NCI-H345 treated with DMSO at 0.1 percent for 48 hours (cell line): ENCODE measurements around the gene ACER1.
"Not testable (repeated sequence)": the region's sequence is repeated elsewhere in the genome, so short reads cannot be mapped to it uniquely, and the experiment has no call there.

Experiments
- DNase-seq: peaks from one replicate; lab custom pipeline; 2025; ENCODE audit not compliant: unreplicated experiment; lab: John Stamatoyannopoulos, UW

ACER1 gene

GRCh38 chr19:6357174-6357573 lies 23.8 kb upstream of the ACER1 start:
- DNase-seq, result no peak

- DNase-seq, result not testable (repeated sequence)
These were observed 22.1 kb upstream of the ACER1 start for GRCh38 chr19:6355321-6356040.

DNA sequence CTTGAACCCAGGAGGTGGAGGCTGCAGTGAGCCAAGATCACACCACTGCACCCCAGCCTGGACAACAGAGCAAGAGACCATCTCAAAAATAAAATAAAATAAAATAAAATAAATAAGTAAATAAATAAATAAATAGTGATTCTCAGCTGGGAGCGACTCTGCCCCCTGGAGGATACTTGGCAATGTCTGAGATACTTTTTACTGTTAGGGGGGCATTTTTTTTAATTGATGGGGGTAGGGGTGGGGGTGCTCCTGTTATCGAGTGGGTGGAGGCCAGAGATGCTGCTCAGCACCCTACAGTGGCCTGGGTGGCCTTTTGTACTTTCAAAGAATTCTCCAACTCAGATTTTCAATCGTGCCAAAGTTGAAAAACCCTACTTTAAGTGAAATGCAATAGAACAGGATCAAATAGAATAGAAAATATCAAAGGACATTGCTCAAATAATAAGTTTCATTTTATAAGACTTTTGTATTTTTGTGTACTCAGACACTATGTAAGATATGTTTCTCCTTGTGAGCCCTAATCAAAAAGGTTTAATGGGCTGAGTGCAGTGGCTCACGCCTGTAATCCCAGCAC lies 20.8 kb upstream of the ACER1 start:
- no peak for DNase-seq

DNA sequence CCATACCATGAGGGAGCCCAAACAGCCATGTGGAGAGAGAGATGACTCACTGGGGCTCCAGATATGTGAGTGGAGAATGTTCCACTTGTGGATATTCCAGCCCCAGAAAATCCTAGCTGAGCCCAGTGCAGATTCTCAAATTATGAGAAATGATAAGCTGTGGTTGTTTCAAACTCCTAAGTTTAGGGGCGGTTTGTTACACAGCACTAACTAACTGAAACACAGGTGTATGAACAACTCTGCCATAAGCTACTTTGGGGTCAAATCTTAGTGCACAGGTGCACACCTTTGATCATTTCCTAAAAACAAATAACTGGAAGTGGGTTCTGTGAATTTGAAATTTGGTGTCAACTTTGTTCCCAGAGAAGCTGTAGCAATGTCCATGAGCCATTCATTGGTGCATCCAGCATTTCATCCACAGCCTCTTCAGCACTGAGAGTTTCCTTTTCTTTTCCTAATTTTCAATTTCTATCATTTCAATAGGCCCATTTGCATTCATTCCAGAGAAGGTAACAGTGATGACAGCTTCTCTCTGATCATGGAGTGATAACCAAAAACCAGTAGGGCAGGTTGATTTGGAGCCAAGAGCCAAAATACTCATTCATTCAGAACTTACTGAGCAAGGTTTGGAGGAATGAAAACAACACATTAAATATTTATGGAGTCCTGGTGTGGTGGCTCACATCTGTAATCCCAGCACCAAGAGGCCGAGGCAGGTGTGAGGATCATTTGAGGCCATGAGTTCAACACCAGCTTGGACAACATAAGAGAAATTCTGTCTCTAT lies 19.2 kb upstream of the ACER1 start:
- no peak for DNase-seq

- DNase-seq, result no peak
These were observed 17.3 kb upstream of the ACER1 start for GRCh38 chr19:6350688-6351087.

DNA sequence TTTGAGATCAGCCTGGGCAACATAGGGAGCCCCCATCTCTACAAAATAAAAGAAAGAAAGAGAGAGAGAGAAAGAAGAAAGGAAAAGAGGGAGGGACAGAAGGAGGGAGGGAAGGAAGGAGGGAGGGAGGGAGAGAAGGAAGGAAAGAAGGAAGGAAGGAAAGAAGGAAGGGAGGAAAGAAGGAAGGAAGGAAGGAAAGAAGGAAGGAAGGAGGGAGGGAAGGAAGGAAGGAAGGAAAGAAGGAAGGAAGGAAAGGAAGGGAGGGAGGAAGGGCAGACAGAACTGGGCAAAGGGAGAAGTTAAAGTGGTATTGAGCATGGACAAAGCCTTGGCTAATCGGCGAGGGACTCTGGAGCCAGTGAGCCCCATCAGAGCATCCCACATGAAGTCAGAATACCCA lies 15.9 kb upstream of the ACER1 start:
- not testable (repeated sequence) for DNase-seq

DNA sequence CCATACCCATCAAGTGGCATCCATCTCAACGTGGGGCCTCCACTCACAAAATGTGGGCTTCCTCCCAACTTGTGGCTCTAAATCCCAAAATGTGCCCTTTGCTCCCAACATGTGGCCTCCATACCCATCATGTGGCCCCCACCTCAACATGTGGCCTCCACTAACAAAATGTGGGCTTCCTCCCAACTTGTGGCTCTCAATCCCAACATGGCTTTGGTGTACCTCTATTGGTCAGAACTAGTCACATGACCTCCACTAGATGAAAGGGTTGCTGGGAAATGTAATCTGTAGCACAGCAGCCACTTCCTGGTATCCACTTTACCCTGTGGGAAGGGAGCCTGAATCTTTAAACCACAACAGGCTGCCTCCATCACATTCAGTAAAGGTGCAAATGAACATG lies 10.1 kb upstream of the ACER1 start:
- DNase-seq, result no peak

- no peak for DNase-seq
These were observed 7.2 kb upstream of the ACER1 start for GRCh38 chr19:6340493-6341201.

DNA sequence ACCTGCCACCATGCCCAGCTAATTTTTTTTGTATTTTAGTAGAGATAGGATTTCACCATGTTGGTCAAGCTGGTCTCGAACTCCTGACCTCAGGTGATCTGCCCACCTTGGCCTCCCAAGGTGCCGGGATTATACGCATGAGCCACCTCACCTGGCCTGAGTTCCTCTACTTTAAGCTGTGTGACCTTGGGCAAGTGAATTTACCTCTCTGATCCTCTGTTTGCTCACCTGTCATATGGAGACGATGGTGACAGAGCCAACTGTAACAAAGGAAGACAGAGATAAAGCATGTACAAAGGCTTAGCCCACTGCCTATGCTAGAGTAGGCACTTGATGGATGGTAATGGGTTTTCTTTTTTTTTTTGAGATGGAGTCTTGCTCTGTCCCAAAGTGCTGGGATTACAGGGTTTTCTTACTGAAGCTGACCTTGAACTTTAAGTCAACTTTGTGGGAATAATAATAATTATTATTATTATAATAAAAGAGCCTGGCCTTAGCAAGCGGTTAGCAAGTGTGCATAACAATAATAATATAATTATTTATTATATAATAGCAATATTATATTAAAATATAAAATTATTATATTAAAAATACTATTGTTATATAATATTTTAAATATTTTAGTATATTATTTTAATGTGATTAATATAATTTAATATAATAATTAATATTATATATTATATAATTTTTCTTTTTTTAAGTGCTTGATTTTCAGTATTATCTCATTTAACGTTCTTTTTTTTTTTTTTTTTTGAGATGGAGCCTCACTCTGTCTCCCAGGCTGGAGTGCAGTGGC lies 1.3 kb upstream of the ACER1 start:
- no peak for DNase-seq

DNA sequence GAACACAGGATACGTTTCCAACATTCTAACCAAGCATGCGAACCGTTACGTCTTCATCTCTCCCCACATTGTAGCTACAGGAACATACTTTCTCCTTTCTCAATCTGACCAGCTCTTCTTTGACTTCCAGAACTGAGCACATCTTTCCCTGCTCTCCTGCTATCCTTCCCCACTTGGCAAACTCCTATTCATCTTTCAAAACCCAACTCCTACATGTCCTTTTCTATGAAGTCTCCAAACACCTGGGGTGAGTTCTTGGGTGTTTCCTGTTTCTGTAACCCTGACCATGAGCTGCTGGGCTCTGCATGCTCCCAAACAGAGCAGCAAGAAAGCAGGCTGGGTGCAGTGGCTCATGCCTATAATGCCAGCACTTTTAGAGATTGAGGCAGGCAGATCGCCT lies 6.6 kb downstream of the ACER1 start:
- DNase-seq, result no peak

DNA sequence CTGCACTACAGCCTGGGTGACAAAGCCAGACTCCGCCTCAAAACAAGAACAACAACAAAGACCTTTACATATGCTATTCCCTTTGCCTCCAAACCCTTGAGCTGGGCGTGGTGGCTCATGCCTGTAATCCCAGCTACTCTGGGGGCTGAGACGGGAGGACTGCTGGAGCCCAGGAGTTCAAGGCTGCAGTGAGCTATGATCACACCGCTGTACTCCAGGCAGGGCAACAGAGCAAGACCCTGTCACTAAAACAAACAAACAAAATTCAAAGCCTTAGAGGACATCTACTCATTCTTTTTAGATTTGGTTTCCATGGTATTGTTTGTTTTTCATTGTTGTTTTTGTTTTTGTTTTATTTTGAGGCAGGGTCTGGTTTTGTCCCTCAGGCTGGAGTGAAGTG lies 7.8 kb downstream of the ACER1 start:
- DNase-seq, result no peak

- DNase-seq, result no peak
These were observed 8.7 kb downstream of the ACER1 start for GRCh38 chr19:6324757-6325156.

- no peak for DNase-seq
These were observed 11.1 kb downstream of the ACER1 start for GRCh38 chr19:6322284-6322683.

DNA sequence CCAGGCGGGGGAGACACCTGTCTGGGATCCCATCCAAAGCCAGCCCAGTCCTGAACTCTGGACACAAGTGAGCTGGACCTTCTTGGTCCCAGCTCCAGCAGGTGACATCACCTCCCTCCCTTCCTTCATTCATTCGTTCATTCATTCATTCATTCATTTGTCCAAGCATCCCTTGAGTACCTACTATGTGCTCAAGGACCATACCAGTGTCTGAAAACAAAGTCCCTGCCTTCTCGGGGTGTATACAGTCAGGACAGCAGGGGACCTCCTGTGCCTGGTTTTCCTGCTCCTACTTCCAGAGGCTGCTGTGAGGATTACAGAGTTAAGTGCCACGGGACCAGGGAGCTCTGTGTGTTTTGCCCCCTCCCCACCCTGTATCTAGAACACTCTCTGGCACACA lies 14.0 kb downstream of the ACER1 start:
- no peak for DNase-seq

- no peak for DNase-seq
These were observed 14.6 kb downstream of the ACER1 start for GRCh38 chr19:6318772-6319171.

GRCh38 chr19:6315646-6316045 lies 17.8 kb downstream of the ACER1 start:
- not testable (repeated sequence) for DNase-seq

DNA sequence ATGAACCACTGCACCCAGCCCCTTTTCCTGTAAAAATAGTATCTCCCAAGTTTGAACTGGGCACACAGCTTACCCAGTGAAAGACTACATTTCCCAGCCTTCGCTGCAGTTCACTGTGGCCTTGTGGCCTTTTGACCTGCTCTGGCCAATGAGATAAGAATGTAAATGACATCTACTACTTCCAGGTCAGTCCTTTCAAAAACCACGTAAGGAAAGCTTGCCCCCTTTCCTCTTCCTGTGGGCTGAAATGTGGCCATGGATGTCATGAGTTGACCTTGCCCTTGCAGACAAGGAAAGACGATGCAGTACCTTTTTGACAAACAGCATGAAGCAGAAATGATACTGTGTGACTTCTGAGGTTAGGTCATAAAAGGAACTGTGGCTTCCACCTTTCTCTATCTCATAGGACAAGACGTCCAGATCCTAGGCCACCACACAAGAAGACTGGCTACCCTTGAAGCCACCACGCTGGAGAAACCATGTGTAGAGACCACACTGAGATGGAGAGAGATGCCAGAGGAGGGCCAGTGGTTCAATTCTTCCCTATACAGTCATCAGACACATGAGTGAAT lies 19.9 kb downstream of the ACER1 start:
- no peak for DNase-seq

- no peak for DNase-seq
These were observed 21.4 kb downstream of the ACER1 start for GRCh38 chr19:6312018-6312417.

GRCh38 chr19:6298413-6298812 lies 35.0 kb downstream of the ACER1 start:
- DNase-seq, result no peak

DNA sequence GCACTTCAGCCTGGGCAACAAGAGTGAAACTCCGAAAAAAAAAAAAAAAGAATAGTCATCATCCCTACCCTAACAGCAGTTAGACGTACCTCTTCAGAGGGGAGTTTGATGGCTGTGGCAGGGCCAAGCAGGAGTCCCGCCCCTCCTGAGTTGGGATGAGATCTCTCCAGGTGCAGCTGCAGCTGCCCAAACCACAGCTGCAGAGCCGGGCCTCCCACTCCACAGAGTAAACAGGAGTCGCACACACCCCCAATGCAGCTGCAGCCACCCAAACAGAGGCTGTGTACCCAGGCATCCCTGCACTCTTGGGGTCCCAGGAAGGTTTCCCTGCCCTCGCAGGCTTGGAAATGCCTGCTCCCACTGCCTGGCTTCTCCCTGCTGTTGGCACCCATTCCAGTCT lies 36.2 kb downstream of the ACER1 start:
- no peak for DNase-seq
